ENCODE data around the gene PLEKHG4B.
"Not testable (repeated sequence)": the region's sequence is repeated elsewhere in the genome, so short reads cannot be mapped to it uniquely, and the experiment has no call there.

The PLEKHG4B gene

GRCh38 chr5:95241-95980 is 3.4 kb downstream of the PLEKHG4B start:
- no peaks in the 10 kb centered on the region for H3K9me3 Mint-ChIP-seq
- no peak for DNase-seq (ENCODE audit: low spot score)
- H3K4me3 Mint-ChIP-seq = no peak overlapping the region
- H3K4me1 Mint-ChIP-seq (ENCODE audit: low read depth) = no peaks in the 10 kb centered on the region
- H3K36me3 Mint-ChIP-seq (ENCODE audit: low read depth) = no peaks in the 10 kb centered on the region
- peaks cover 32% of the 10 kb centered on the region for H3K27me3 Mint-ChIP-seq (ENCODE audit: low read depth)
- H3K27ac Mint-ChIP-seq = no peak overlapping the region

- Mint-ChIP-seq H3K27me3 (ENCODE audit: low read depth) (peaks cover 18% of the 10 kb centered on the region), H3K36me3 (ENCODE audit: low read depth) (no peaks in the 10 kb centered on the region), H3K4me3 (no peak overlapping the region), H3K4me1 (ENCODE audit: low read depth) (no peaks in the 10 kb centered on the region), H3K9me3 (no peaks in the 10 kb centered on the region), H3K27ac (no peak overlapping the region)
- no peak for DNase-seq (ENCODE audit: low spot score)
These were observed 5.2 kb downstream of the PLEKHG4B start for GRCh38 chr5:96976-97660.

- Mint-ChIP-seq H3K36me3 (ENCODE audit: low read depth) (no peaks in the 10 kb centered on the region), H3K4me1 (ENCODE audit: low read depth) (no peaks in the 10 kb centered on the region), H3K9me3 (no peaks in the 10 kb centered on the region), H3K27ac (no peak overlapping the region), H3K4me3 (no peak overlapping the region), H3K27me3 (ENCODE audit: low read depth) (peaks cover 9% of the 10 kb centered on the region)
- DNase-seq (ENCODE audit: low spot score) = no peak
These were observed 7.8 kb downstream of the PLEKHG4B start for GRCh38 chr5:99815-100214.

DNA sequence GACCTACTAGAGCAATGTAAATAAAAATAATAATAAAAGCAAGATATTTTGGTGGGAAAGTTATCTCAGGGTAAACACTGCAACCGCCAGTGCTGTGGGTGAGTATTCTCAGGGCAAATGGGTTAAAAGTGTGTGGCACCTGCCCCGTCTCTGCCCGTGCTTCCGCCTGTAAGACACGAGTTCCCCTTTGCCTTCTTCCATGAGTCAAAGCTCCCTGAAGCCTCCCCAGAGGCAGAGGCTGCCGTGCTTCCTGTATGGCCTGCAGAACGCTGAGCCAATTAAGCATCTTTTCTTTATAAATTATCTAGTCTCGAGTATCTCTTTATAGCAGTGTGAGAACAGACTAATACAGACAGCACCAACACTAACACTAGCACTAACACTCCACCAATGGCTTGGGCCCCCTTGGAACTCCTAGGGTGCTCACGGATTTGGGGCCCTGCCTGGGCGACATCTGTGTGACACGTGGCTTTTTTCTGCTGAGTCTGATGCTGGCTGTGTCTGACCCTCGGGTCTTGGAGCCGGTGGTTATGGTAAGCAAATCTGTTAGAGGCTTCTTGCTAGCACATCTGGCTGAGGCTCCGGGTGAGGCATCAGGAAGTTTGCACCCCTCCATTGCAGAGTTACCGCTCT is 10.6 kb downstream of the PLEKHG4B start:
- no peaks in the 10 kb centered on the region for H3K36me3 Mint-ChIP-seq (ENCODE audit: low read depth)
- no peak for DNase-seq (ENCODE audit: low spot score)
- no peaks in the 10 kb centered on the region for H3K9me3 Mint-ChIP-seq
- H3K4me3 Mint-ChIP-seq = no peak overlapping the region
- H3K27me3 Mint-ChIP-seq (ENCODE audit: low read depth) = peaks cover 9% of the 10 kb centered on the region
- H3K4me1 Mint-ChIP-seq (ENCODE audit: low read depth) = no peaks in the 10 kb centered on the region
- no peak overlapping the region for H3K27ac Mint-ChIP-seq

DNA sequence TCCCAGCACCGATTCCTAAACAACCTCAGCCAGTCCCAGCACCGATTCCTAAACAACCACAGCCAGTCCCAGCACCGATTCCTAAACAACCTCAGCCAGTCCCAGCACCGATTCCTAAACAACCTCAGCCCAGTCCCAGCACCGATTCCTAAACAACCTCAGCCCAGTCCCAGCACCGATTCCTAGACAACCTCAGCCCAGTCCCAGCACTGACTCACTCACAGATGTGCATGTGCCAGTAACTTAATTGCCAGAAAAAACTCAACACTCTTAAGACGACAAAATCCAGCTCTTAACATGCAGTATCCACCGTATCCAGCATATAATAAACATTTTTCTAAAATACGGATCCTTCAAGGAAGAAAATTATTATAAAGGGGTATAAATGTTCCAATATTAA is 12.1 kb downstream of the PLEKHG4B start:
- H3K4me3 Mint-ChIP-seq = not testable (repeated sequence)

DNA sequence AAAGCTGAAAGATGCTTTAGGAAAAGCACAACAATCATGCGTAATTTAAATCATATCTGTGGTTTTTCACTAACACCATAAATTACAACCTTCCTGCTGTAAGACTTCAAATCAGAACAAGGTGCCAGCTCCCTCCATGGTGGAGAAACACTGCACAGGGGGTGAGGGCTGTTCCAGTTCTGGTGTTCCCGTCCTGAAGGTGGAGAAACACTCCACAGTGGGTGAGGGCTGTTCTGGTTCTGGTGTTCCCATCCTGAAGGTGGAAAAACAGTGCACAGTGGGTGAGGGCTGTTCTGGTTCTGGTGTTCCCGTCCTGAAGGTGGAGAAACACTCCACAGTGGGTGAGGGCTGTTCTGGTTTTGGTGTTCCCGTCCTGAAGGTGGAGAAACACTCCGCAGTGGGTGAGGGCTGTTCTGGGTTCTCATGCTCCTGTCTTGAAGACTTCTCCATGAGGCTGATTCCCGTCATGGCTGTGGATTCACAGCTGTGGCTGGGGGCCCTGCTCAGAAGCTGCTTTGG is 12.9 kb downstream of the PLEKHG4B start:
- Mint-ChIP-seq H3K27me3 (ENCODE audit: low read depth) (peaks cover 6% of the 10 kb centered on the region), H3K36me3 (ENCODE audit: low read depth) (no peaks in the 10 kb centered on the region), H3K4me3 (no peak overlapping the region), H3K9me3 (no peaks in the 10 kb centered on the region), H3K4me1 (ENCODE audit: low read depth) (no peaks in the 10 kb centered on the region), H3K27ac (no peak overlapping the region)
- no peak for DNase-seq (ENCODE audit: low spot score)

More for the DNA sequence above, 12.1 kb downstream of the PLEKHG4B start:
- not testable (repeated sequence) for H3K27ac Mint-ChIP-seq; H3K36me3 Mint-ChIP-seq (ENCODE audit: low read depth); DNase-seq (ENCODE audit: low spot score); H3K9me3 Mint-ChIP-seq; H3K4me1 Mint-ChIP-seq (ENCODE audit: low read depth); H3K27me3 Mint-ChIP-seq (ENCODE audit: low read depth)

DNA sequence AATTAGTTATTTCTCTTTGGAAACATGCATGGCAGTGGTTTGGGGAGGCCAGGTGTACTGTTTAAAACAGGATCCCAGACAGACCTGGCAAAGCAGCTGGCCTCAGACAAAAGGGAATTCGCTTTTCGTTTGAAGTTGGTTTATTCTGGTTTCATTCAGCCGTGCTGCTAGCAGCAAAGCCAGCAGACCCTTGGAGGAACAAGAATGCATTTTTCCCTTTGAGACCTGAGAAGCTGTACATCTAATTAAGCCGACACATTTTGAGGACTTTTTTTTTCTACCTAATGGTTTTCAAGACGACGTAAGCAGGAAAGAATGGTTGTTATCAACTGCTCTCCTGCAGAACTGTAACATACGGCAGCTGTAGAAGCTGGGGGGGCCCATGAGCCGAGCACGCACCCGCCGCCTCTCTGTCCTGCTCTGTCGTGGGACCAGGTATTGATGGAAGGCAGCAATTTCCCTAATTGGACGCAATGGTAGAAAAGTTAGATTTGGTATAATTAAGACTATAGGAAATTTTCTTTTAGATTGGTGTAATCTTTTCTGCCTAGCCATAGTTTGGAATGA is 13.6 kb downstream of the PLEKHG4B start:
- Mint-ChIP-seq H3K27me3 (ENCODE audit: low read depth) (peaks cover 5% of the 10 kb centered on the region), H3K4me3 (no peak overlapping the region), H3K9me3 (no peaks in the 10 kb centered on the region)

DNA sequence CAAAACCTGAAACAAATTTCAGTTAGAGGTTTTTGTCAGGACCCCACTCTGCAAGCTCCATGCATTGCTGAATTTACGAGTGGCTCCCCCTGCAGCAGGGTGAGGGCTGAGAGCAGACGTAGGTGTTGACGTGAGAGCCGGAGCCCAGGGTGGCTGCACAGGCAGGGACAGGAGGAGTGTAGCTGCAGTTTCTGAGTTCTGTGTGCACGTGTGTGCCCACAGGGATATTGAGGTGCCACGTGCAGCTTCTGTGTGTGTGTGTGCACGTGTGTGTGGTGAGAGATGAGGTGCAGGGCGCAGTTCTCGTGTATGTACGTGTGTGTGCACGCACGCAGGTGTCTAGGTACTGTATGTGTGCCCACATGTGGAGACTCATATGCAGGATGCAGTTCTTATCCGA is 14.6 kb downstream of the PLEKHG4B start:
- Mint-ChIP-seq H3K4me1 (ENCODE audit: low read depth) (no peaks in the 10 kb centered on the region), H3K9me3 (no peaks in the 10 kb centered on the region), H3K27me3 (ENCODE audit: low read depth) (peaks cover 5% of the 10 kb centered on the region), H3K4me3 (no peak overlapping the region), H3K36me3 (ENCODE audit: low read depth) (no peaks in the 10 kb centered on the region), H3K27ac (no peak overlapping the region)
- no peak for DNase-seq (ENCODE audit: low spot score)

More for the DNA sequence above, 13.6 kb downstream of the PLEKHG4B start:
- H3K36me3 Mint-ChIP-seq (ENCODE audit: low read depth) = no peaks in the 10 kb centered on the region
- DNase-seq (ENCODE audit: low spot score) = no peak
- no peaks in the 10 kb centered on the region for H3K4me1 Mint-ChIP-seq (ENCODE audit: low read depth)
- H3K27ac Mint-ChIP-seq = no peak overlapping the region

GRCh38 chr5:107526-107925 is 15.6 kb downstream of the PLEKHG4B start:
- Mint-ChIP-seq H3K27ac (no peak overlapping the region), H3K36me3 (ENCODE audit: low read depth) (no peaks in the 10 kb centered on the region), H3K4me3 (no peak overlapping the region), H3K4me1 (ENCODE audit: low read depth) (no peaks in the 10 kb centered on the region), H3K9me3 (no peaks in the 10 kb centered on the region), H3K27me3 (ENCODE audit: low read depth) (peaks cover 5% of the 10 kb centered on the region)
- DNase-seq (ENCODE audit: low spot score) = no peak

- no peak overlapping the region for H3K4me3 Mint-ChIP-seq
- H3K9me3 Mint-ChIP-seq = no peaks in the 10 kb centered on the region
- DNase-seq (ENCODE audit: low spot score) = no peak
- no peaks in the 10 kb centered on the region for H3K4me1 Mint-ChIP-seq (ENCODE audit: low read depth)
- H3K27me3 Mint-ChIP-seq (ENCODE audit: low read depth) = no peaks in the 10 kb centered on the region
- H3K36me3 Mint-ChIP-seq (ENCODE audit: low read depth) = no peaks in the 10 kb centered on the region
- H3K27ac Mint-ChIP-seq = no peak overlapping the region
These were observed 17.9 kb downstream of the PLEKHG4B start for GRCh38 chr5:109826-110225.

GRCh38 chr5:110270-110888 is 18.4 kb downstream of the PLEKHG4B start:
- DNase-seq (ENCODE audit: low spot score) = no peak
- no peaks in the 10 kb centered on the region for H3K4me1 Mint-ChIP-seq (ENCODE audit: low read depth)
- no peak overlapping the region for H3K27ac Mint-ChIP-seq
- no peak overlapping the region for H3K4me3 Mint-ChIP-seq
- no peaks in the 10 kb centered on the region for H3K9me3 Mint-ChIP-seq
- no peaks in the 10 kb centered on the region for H3K36me3 Mint-ChIP-seq (ENCODE audit: low read depth)
- H3K27me3 Mint-ChIP-seq (ENCODE audit: low read depth) = no peaks in the 10 kb centered on the region

DNA sequence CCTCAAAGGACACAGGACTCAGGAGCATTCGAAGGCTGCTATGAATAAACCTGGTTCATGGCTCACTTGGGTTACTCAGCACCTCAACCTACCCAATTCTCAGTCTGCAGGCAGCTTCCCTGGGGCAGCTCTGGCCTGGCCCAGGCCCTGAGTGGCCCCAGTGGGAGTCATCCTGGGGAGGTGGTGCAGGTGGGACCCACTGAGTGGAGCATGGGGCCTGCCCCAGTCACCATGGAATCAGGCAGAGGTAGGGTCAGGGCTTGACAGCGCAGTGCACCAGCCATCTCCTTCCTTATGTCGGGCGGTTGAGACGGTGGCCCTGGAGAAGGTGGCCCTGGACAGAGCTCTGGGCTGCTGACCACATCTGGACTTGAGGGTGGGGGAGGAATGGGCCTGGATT is 19.2 kb downstream of the PLEKHG4B start:
- Mint-ChIP-seq H3K27me3 (ENCODE audit: low read depth) (no peaks in the 10 kb centered on the region), H3K27ac (no peak overlapping the region), H3K36me3 (ENCODE audit: low read depth) (no peaks in the 10 kb centered on the region), H3K4me3 (no peak overlapping the region), H3K9me3 (no peaks in the 10 kb centered on the region), H3K4me1 (ENCODE audit: low read depth) (no peaks in the 10 kb centered on the region)
- DNase-seq (ENCODE audit: low spot score) = no peak

DNA sequence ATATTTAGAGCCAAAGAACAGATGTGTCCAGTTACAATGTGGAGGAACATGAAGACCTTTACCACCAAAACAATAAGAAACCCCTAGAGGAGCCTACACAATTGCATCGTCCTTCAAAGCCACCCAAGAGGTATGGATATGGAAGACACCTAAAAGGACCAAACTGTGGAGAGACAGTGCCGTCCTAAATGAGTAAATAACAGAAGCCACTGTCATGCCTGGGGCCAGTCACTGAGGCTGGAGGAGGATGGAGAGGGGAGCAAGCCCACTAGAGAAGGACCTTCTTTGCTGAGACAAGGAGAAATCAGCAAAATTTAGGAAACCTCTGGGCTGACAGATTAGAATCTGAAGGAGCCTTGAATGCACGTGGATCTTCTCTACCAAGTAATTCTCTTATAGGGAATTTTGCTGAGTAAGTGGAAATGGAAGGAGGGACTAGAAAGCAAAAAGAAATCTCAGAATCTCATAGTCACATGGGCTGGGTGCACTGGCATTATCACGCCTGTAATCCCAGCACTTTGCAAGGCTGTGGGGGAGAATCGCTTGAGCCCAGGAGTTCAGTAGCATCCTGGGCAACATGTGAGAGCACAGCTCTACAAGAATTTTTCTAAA is 27.6 kb downstream of the PLEKHG4B start:
- Mint-ChIP-seq H3K36me3 (ENCODE audit: low read depth) (no peaks in the 10 kb centered on the region), H3K9me3 (peaks cover 17% of the 10 kb centered on the region), H3K27ac (no peak overlapping the region), H3K27me3 (ENCODE audit: low read depth) (no peaks in the 10 kb centered on the region), H3K4me3 (no peak overlapping the region), H3K4me1 (ENCODE audit: low read depth) (no peaks in the 10 kb centered on the region)
- no peak for DNase-seq (ENCODE audit: low spot score)
